K562 (cell line): ENCODE results near the gene LRRC8C. TPM values are rescaled to one million over a fixed set of nuclear protein-coding genes. Genes with fewer than 3 reads are reported as not detected.

Experiments used
- ESRRB ChIP-seq: fragments of 250-450 bp; sonication (Bioruptor Pico); IDR thresholded peaks from 2 replicates; pipeline ENCODE4 v1.5.0; 2020; ENCODE audit warnings: mild to moderate bottlenecking, moderate library complexity, borderline replicate concordance
- FIP1L1 ChIP-seq: fragments of 200-400 bp; formaldehyde crosslinking; IDR thresholded peaks from 2 replicates; pipeline ENCODE4 v1.6.1; 2018; ENCODE audit warnings: mild to moderate bottlenecking, low read depth, low read length; ENCODE audit not compliant: poor library complexity, severe bottlenecking
- GABPB2 ChIP-seq: fragments of 250-450 bp; sonication (Bioruptor Pico); conservative IDR thresholded peaks from 2 replicates; pipeline ENCODE4 v1.5.1; 2021; ENCODE audit warnings: mild to moderate bottlenecking
- GATA2 ChIP-seq: sonication (generic); formaldehyde crosslinking; IDR thresholded peaks from 2 replicates; pipeline ENCODE4 v1.4.0; 2020; ENCODE audit warnings: mild to moderate bottlenecking, missing genetic modification reagents
- GATAD2A ChIP-seq: fragments of 450-650 bp; IDR thresholded peaks from 2 replicates; pipeline ENCODE4 v1.6.1; 2017
- HNRNPH1 ChIP-seq: fragments of 200-400 bp; formaldehyde crosslinking; optimal IDR thresholded peaks from 2 replicates; pipeline ENCODE3; 2017; ENCODE audit warnings: low read depth, mild to moderate bottlenecking, low read length, moderate library complexity
- HSF4 ChIP-seq: fragments of 250-450 bp; sonication (Bioruptor Pico); IDR thresholded peaks from 2 replicates; pipeline ENCODE4 v2.1.2; 2022; ENCODE audit warnings: mild to moderate bottlenecking, moderate library complexity, borderline replicate concordance
- JUND ChIP-seq, 2 experiments: IDR thresholded peaks; 2 replicates in 1 of 2; 3 replicates in 1 of 2; pipeline ENCODE4 v1.6.1; 2011; ENCODE audit warnings: borderline replicate concordance in 2 of 2, low read depth in 2 of 2, low read length in 2 of 2, improper control_type of control experiment in 1 of 2, missing biosample characterization in 1 of 2, missing genetic modification characterization in 1 of 2, missing genetic modification reagents in 1 of 2
- MAFK ChIP-seq: IDR thresholded peaks from 2 replicates; pipeline ENCODE4 v1.6.1; 2011; ENCODE audit warnings: low read length, improper control_type of control experiment
- MCM7 ChIP-seq, 2 experiments: fragments of 450-650 bp; IDR thresholded peaks; 2 replicates each; pipeline ENCODE4 v1.6.1; 2016 to 2018
- MEF2A ChIP-seq: IDR thresholded peaks from 2 replicates; pipeline ENCODE4 v1.6.1; 2011; ENCODE audit warnings: low read depth, mild to moderate bottlenecking, low read length, moderate library complexity; ENCODE audit not compliant: control insufficient read depth
- NELFE ChIP-seq: IDR thresholded peaks from 2 replicates; pipeline ENCODE4 v1.6.1; 2011; ENCODE audit warnings: mild to moderate bottlenecking; ENCODE audit not compliant: insufficient read depth, insufficient read length
- RBM15 ChIP-seq: fragments of 200-400 bp; formaldehyde crosslinking; IDR thresholded peaks from 2 replicates; pipeline ENCODE4 v1.6.1; 2018; ENCODE audit warnings: mild to moderate bottlenecking, low read length, moderate library complexity; ENCODE audit not compliant: insufficient read depth
- SMARCA4 ChIP-seq: fragments of 450-650 bp; IDR thresholded peaks from 2 replicates; pipeline ENCODE4 v1.6.1; 2016
- SP2 ChIP-seq: IDR thresholded peaks from 2 replicates; pipeline ENCODE4 v1.6.1; 2011; ENCODE audit warnings: mild to moderate bottlenecking, low read depth, low read length, moderate library complexity; ENCODE audit not compliant: poor library complexity, severe bottlenecking; ENCODE audit errors: extremely low read depth
- SREBF1 ChIP-seq: fragments of 150-350 bp; IDR thresholded peaks from 2 replicates; pipeline ENCODE4 v1.6.1; 2014; ENCODE audit warnings: antibody characterized with exemption, low read depth, low read length, borderline replicate concordance
- TAF9B ChIP-seq: fragments of 450-650 bp; IDR thresholded peaks from 2 replicates; pipeline ENCODE4 v1.6.1; 2018; ENCODE audit warnings: mild to moderate bottlenecking; ENCODE audit not compliant: partially characterized antibody
- TAL1 ChIP-seq: fragments of 450-650 bp; IDR thresholded peaks from 2 replicates; pipeline ENCODE4 v1.6.1; 2016; ENCODE audit warnings: mild to moderate bottlenecking
- ZBTB8A ChIP-seq: fragments of 450-650 bp; IDR thresholded peaks from 2 replicates; pipeline ENCODE4 v1.6.1; 2018; ENCODE audit warnings: mild to moderate bottlenecking, moderate library complexity; ENCODE audit not compliant: partially characterized antibody
- ZNF384 ChIP-seq: IDR thresholded peaks from 2 replicates; pipeline ENCODE4 v1.6.1; 2012; ENCODE audit warnings: low read depth, low read length, improper control_type of control experiment
- ZNF444 ChIP-seq: fragments of 250-450 bp; sonication (Bioruptor Pico); IDR thresholded peaks from 2 replicates; pipeline ENCODE4 v1.4.0; 2020; ENCODE audit warnings: mild to moderate bottlenecking, moderate library complexity
- polyA plus RNA-seq, 8 experiments: library from polyadenylated mRNA; depleted of rRNA in 4 of 8; stranded (reverse) in 5 of 8; unstranded in 3 of 8; fragments of >200 nt; fragmentation: Nextera tagmentation in 2 of 8; fragmentation: Illumina TruSeq in 1 of 8; extraction: Ambion mirVana in 2 of 8; extraction: Trizol in 1 of 8; gene quantifications; 2 replicates each; pipeline versions ENCODE4 v1.2.1 to v1.2.3, GENCODE V29; 2011 to 2014; ENCODE audit warnings: inconsistent platforms in 1 of 8, missing spikeins in 1 of 8
- total RNA-seq, 7 experiments: library from RNA; depleted of rRNA in 6 of 7; stranded (reverse); fragments of >200 nt in 6 of 7; fragmentation: Illumina TruSeq in 2 of 7; extraction: Trizol in 2 of 7; gene quantifications; 2 replicates each; pipeline versions ENCODE4 v1.2.1 to v1.2.3, GENCODE V29; 2011 to 2021; ENCODE audit warnings: low replicate concordance in 1 of 7
- TF ChIP-seq, protein P1 (sequence below): fragments of 450-650 bp; IDR thresholded peaks from 2 replicates; pipeline ENCODE4 v1.6.1; 2014; ENCODE audit warnings: low read depth, mild to moderate bottlenecking, moderate library complexity, borderline replicate concordance
- TF ChIP-seq, protein P2 (sequence below): fragments of 250-450 bp; sonication (Bioruptor Pico); IDR thresholded peaks from 2 replicates; pipeline ENCODE4 v1.5.0; 2020; ENCODE audit warnings: mild to moderate bottlenecking
- TF ChIP-seq, protein P3 (sequence below): fragments of 450-650 bp; formaldehyde crosslinking; IDR thresholded peaks from 2 replicates; pipeline ENCODE4 v1.4.0; 2020; ENCODE audit warnings: mild to moderate bottlenecking, moderate library complexity

The LRRC8C gene
- total and polyA plus RNA-seq, 9 of the 15 experiments (the other 6 are each of a cell fraction or from before 2014, with no cell fraction given) = 1.00 to 12.5 (median 4.5) TPM

DNA sequence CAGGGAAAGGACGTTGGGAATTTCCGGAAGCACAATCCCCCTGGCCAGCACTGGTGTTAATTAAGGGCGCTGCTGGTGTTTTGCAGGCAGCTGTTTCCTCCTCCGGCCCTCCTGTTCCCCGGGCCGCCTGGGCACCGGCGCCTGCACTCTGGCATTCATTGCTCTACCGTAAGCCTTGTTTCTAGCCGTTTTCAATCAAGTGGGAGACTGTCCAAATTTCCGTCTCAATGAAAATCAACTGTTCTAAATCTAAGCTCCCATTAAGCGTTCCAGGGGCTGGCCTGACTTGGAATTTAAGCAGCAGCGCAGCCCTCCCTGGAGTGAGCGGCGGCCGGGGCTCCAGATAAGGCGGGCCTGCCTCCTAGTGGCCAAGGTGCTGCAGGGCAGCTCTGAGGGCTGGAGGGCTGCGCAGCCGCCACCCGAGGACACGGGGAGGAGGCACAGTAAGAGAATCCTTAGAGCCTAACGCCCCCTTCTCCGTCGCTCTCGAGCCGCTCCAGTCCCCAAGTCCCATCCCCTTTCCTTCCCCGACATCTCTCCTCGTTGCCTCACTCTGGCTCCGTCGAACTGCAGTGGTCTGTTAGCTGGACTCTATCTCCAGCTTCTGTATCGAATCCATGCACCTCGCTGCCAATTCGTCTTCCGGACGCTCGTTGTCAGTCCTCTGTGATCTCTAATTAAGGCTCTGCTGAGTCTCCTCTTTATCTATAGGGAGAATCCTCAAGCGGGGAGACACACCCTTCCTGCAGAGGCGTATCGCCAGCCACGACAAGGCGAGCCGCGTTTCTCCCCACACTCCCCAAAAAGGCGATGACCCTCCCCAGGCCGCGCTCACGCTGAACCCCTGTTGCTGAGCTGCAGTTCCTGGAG is 130.1 kb downstream of the LRRC8C start (continued):
- no peak for TF ChIP-seq ESRRB (CRISPR knock-in tag)
- TF ChIP-seq, protein P1, sequence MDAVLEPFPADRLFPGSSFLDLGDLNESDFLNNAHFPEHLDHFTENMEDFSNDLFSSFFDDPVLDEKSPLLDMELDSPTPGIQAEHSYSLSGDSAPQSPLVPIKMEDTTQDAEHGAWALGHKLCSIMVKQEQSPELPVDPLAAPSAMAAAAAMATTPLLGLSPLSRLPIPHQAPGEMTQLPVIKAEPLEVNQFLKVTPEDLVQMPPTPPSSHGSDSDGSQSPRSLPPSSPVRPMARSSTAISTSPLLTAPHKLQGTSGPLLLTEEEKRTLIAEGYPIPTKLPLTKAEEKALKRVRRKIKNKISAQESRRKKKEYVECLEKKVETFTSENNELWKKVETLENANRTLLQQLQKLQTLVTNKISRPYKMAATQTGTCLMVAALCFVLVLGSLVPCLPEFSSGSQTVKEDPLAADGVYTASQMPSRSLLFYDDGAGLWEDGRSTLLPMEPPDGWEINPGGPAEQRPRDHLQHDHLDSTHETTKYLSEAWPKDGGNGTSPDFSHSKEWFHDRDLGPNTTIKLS = peak; percentile 18; the same call in 1 of the 2 replicates
- TF ChIP-seq HSF4 (CRISPR knock-in tag) = no peak
- TF ChIP-seq TAF9B = no peak
- TF ChIP-seq MAFK = 0 out of 2 replicates have a peak, but pooled peaks have one; percentile 6
- peak; percentile 37; the same call in 1 of the 2 replicates for TF ChIP-seq JUND (IDR thresholded peaks at IDR 0.05; ENCODE audit: borderline replicate concordance, low read depth, low read length)
- peak; percentile 35; the same call in 1 of the 3 replicates for TF ChIP-seq JUND (tag; IDR thresholded peaks at IDR 0.05; ENCODE audit: borderline replicate concordance, low read depth, low read length)
- no peak for TF ChIP-seq SREBF1
- no peak for TF ChIP-seq FIP1L1
- no peak for TF ChIP-seq NELFE
- TF ChIP-seq ZBTB8A = no peak
- TF ChIP-seq, protein P2, sequence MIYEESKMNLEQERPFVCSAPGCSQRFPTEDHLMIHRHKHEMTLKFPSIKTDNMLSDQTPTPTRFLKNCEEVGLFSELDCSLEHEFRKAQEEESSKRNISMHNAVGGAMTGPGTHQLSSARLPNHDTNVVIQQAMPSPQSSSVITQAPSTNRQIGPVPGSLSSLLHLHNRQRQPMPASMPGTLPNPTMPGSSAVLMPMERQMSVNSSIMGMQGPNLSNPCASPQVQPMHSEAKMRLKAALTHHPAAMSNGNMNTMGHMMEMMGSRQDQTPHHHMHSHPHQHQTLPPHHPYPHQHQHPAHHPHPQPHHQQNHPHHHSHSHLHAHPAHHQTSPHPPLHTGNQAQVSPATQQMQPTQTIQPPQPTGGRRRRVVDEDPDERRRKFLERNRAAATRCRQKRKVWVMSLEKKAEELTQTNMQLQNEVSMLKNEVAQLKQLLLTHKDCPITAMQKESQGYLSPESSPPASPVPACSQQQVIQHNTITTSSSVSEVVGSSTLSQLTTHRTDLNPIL (CRISPR knock-in tag) = no peak
- no peak for TF ChIP-seq RBM15
- TF ChIP-seq, protein P3, sequence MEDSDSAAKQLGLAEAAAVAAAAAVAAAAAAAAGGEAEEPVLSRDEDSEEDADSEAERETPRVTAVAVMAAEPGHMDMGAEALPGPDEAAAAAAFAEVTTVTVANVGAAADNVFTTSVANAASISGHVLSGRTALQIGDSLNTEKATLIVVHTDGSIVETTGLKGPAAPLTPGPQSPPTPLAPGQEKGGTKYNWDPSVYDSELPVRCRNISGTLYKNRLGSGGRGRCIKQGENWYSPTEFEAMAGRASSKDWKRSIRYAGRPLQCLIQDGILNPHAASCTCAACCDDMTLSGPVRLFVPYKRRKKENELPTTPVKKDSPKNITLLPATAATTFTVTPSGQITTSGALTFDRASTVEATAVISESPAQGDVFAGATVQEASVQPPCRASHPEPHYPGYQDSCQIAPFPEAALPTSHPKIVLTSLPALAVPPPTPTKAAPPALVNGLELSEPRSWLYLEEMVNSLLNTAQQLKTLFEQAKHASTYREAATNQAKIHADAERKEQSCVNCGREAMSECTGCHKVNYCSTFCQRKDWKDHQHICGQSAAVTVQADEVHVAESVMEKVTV (CRISPR knock-in tag) = peak; percentile 91
- TF ChIP-seq GABPB2 = no peak
- no peak for TF ChIP-seq MCM7 (IDR thresholded peaks at IDR 0.05)
- no peak for TF ChIP-seq GATAD2A
- TF ChIP-seq ZNF384 = peak; percentile 16; the same call in 1 of the 2 replicates
- TF ChIP-seq MEF2A = no peak
- no peak for TF ChIP-seq HNRNPH1
- TF ChIP-seq TAL1 = no peak; the same call in 1 of the 2 replicates
- 0 out of 2 replicates have a peak, but pooled peaks have one; percentile 49 for TF ChIP-seq GATA2
- TF ChIP-seq SP2 = no peak
- peak; percentile 60 for TF ChIP-seq SMARCA4
- TF ChIP-seq ZNF444 (CRISPR knock-in tag) = no peak
